ENCODE measurements around the gene MTG2. TPM values are rescaled to one million over a fixed set of nuclear protein-coding genes. Genes with fewer than 3 reads are reported as not detected.
A peak's percentile ranks its signal among the peaks of the same experiment; 100 is the strongest.

Gene MTG2
- polyA plus RNA-seq, 3 donors = 30.2 to 43.5 (median 34.2) TPM

DNA sequence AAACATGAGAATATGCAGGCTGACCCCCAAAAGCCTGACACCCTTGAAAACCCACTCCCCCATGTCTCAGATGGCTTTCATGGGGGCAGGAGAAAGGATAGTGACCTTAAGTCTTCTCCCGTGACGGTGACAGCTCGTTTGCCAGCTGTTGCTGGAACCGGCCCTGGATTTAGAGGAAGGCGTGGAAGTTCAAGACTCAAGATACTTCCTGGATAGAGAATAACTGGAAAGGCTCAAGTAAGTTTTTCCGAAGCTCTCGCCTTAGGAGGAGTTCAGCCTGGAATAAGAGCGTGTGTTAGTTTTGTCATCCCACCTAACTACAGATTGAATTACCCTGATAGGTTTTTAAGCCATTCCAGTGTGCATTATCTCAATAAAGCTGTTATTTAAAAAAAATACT is 11.6 kb upstream of the MTG2 start:
- DNase-seq (ENCODE audit: extremely low read depth in 1 of 11, low read depth in 9 of 11, low spot score in 4 of 11) = no peak

DNA sequence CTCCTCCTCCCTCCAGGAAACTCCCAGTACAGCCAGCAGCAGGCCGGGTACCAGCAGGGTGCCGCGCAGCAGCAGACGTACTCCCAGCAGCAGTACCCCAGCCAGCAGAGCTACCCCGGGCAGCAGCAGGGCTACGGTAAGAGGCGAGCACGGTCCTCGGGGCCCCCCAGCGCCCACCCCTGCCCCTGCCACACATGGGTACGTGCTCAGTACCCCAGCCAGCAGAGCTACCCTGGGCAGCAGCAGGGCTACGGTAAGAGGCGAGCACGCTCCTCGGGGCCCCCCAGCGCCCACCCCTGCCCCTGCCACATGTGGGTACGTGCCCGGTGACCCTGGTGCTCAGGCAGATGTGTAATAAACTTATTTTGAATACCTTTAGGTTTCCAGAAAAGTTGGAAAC is 10.2 kb upstream of the MTG2 start:
- DNase-seq (ENCODE audit: extremely low read depth in 1 of 11, low read depth in 9 of 11, low spot score in 4 of 11) = no peak

DNA sequence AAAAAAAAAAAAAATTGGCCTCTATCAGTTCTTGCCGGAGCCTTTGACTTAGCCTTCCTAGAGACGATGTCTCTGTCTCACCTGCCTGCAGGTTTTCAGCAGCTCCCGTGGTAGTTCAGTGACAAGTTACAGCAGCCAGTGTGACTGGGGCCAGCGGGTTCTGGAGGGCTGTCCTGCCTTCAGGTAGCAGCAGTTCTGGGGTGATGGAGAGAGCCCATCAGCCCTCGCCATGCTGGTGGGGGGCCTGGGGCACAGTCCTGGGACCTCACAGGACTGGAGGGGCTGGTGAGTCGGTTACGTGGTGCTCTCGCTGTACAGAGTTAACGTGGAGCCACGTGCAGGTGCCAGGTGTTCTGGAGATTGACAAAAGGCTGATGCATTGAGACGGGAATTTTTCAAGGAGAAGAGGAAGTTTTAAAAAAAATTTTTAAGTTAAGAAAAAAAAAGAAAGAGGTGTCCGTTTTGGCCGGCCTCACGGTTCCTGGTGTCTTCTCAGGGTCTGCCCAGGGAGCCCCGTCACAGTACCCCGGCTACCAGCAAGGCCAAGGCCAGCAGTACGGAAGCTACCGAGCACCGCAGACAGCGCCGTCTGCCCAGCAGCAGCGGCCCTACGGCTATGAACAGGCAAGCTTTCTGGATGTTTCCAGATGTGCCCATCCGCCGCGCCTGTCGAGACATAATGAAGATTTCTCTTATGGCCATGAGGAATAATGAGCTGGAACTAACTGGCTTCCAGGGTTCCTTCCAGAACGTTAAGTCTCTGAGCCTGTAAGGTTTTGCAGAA is 8.6 kb upstream of the MTG2 start:
- no peak for DNase-seq (ENCODE audit: extremely low read depth in 1 of 11, low read depth in 9 of 11, low spot score in 4 of 11)

DNA sequence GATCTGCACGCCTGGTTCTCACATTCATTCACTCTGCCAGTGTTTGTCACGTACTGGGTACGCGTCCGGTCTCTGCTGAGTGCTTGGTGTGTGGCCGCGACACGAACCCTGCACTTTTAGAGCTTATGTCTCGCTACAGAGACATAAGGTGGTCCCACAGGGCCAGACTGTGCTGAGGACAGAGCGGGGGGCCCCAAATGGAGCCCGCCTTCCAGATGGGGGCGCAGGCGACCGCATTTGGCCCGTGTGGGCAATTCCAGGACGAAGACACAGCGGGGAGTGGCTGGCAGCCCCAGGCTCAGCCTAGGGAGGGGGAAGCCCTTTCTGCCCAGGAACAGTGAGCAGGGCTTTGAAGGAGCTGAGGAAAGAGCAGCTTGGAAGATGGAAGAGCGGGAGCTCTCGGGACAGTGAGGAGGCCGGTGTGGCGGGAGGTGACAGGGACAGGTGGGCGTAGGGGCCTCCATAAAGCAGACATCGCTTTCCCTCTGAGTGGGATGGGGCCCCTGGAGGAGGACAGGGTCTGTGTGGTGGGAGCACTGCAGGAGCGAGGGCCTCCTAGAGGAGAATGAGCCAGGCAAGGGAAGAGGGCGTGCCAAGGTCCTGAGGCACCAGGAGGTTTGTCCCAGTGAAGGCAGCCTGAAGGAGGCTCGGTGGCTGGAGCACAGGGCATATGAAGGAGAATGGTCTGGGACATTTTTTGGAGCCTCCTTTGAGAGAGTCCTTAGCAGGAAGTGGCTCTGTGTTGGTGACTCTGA is 7.8 kb upstream of the MTG2 start:
- DNase-seq (ENCODE audit: extremely low read depth in 1 of 11, low read depth in 9 of 11, low spot score in 4 of 11) = no peak

DNA sequence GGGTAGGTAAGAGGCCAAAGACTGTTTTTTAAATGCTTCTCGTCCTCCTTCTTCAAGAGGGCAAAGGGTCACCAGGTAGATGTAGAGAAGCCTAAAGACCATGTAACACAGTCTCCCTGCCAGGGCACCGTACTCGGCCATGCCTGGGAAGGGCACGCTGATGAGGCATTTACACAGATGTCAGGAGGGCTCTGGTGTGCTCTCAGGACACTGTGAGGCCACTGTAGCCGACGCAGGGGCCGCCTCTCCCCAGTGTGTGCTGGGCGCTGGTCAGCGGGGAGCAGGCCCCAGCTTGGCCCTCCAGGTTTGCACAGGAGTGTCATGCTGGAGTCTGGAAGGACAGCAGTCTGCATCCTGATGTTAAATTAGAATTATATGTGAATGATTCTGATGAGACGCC is 7.1 kb upstream of the MTG2 start:
- no peak for DNase-seq (ENCODE audit: extremely low read depth in 1 of 11, low read depth in 9 of 11, low spot score in 4 of 11)

DNA sequence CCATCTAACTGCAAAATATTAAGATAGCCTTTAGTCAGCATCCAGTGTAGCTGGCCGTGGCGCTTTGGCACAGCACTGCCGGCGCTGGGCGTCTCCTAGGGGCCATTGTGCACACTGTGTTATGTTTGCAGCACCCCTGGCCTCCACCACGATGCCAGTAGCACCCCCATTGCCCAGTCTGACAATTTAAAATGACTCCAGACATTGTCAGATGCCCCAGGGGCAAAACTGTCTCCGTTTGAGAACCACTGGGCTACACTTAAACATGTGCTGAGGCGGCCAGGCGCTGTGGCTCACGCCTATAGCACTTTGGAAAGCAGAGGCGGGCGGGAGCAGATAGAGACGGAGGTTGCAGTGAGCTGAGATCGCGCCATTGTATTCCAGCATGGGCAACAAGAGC is 6.0 kb upstream of the MTG2 start:
- DNase-seq (ENCODE audit: extremely low read depth in 1 of 11, low read depth in 9 of 11, low spot score in 4 of 11) = no peak

DNA sequence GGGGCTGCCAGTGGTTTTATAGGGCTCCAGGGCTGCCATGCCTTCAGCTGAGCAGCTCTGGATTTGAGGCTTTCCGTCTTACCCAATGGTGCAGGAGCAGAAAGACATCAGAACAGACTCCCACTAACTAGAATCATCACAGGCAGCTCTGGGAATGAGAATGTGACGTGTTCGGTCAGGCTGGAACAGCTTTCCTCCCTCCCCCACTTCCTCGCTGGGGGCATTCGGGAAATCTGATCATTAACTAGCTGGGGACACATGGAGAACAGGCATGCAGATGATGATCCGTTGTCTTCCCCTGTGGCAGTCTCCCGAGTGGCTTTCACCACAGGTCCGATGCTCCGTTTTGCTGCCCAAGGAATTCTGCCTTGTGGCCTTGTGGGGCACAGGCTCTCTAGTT is 5.5 kb upstream of the MTG2 start:
- peak in 1 of 11 donors; percentile 37 for DNase-seq (ENCODE audit: extremely low read depth in 1 of 11, low read depth in 9 of 11, low spot score in 4 of 11)

DNA sequence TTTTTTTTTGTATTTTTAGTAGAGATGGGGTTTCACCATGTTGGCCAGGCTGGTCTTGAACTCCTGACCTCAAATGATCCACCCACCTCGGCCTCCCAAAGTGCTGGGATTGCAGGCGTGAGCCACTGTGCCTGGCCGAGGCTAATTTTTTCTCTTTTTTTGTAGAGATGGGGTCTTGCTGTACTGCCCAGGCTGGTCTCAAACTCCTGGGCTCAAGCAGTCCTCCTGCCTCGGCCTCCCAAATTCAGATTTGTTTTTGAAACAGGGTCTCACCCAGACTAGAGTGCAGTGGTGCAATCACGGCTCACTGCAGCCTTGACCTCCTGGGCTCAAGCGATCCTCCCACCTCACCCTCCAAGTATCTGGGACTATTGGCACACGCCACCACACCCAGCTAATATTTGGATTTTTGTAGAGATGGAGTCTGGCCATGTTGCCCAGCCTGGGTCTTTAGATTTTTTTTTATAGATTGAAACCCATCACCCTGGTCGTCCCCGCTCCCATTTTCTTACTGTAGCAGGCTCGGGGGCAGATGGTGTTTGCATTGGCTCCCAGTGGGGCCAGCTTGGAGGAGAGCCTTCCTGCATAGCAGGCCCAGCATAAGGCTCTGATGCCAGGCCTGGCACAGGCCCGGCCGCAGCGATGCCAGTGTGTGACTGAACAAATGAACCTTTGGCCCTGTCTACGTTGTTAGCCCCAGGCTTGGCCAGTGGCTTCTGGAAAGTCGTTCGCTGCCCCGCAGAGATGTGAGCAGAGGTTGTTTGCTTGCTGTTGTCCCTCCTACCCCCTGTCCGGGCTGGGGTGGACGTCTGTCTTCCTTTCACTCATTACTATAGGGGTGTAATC is 4.3 kb upstream of the MTG2 start:
- DNase-seq (ENCODE audit: extremely low read depth in 1 of 11, low read depth in 9 of 11, low spot score in 4 of 11) = no peak

DNA sequence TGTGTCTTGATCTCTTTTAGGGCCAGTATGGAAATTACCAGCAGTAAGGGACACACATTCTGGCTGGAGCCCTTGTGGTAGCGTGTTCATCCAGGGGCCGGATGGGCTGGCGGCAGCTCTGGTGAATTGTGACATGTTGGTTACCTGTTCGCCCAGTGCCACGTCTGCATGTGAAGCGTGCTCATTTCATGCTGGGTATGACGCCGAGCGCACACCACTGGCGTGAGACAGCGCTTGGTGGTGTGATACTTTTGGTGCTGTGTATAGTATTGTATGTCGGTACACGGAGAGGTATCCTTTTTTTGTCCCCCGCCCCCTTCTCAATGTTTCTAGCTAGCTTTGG is 3.7 kb upstream of the MTG2 start:
- DNase-seq (ENCODE audit: extremely low read depth in 1 of 11, low read depth in 9 of 11, low spot score in 4 of 11) = no peak

DNA sequence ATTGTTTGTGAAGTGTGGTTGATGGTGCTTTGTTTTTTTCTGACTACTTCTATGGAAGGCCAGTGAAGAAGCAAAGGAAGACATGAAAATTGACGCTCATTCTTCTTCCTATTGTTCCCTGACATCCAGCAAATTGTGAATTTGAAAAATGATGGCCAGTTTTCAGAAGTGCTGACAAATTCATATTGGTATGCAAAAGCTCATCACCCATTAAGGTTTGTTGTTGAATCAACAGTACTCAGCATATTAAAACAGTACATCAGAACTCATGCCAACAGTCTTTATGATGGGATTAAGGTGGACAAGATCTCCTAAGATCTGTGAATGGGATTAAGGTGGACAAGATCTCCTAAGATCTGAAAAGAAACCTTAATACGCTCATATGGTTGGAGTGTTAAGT is 1.0 kb upstream of the MTG2 start:
- DNase-seq (ENCODE audit: extremely low read depth in 1 of 11, low read depth in 9 of 11, low spot score in 4 of 11) = no peak

DNA sequence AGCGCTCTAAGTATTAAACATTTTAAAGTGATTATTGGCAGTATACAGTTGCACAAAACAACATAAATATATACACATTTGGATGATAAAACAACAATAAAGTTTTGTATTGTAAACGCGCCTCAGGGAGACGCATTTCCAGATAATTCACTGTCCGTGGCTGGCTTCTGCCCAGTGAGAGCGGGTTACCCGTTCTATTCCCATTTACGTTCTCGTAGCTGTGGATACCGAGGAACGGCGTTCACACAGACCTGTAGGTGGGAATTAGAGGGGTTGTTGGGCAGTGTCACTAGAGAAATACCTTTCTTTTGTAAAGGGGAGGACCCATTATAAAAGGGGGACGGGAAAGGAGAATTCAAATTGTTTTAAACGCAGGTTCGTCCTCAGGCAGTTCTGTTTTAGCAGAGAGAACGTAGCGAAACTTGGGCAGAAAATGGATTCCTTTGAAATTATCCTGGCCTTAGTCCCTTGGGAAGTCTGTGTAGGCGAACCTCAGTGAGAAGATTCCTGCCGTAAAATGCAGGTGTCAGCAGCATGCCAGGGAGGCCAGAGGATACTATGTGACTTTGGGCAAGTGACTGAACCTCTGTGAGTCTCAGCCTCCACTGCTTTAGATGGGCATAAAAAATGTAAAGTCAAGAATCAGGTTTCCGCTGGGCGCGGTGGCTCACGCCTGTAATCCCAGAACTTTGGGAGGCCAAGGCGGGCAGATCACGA is 756 bp downstream of the MTG2 start:
- DNase-seq (ENCODE audit: extremely low read depth in 1 of 11, low read depth in 9 of 11, low spot score in 4 of 11) = no peak

DNA sequence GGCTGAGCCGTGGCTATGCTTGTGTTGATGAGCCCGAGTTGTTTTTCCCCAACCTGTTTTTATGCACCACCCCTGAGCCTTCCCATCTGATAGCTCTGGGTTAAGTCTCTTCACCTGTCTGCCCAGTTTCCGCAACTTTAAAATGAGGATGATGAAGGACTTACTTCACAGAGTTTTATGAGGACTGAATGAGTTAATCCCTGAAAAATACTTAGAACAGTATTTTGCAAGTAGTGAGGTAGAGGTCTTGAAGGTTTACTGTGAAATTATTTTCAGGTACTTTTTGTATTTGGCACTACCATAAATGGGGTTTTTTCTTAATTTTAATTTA is 3.2 kb downstream of the MTG2 start:
- DNase-seq (ENCODE audit: extremely low read depth in 1 of 11, low read depth in 9 of 11, low spot score in 4 of 11) = no peak

DNA sequence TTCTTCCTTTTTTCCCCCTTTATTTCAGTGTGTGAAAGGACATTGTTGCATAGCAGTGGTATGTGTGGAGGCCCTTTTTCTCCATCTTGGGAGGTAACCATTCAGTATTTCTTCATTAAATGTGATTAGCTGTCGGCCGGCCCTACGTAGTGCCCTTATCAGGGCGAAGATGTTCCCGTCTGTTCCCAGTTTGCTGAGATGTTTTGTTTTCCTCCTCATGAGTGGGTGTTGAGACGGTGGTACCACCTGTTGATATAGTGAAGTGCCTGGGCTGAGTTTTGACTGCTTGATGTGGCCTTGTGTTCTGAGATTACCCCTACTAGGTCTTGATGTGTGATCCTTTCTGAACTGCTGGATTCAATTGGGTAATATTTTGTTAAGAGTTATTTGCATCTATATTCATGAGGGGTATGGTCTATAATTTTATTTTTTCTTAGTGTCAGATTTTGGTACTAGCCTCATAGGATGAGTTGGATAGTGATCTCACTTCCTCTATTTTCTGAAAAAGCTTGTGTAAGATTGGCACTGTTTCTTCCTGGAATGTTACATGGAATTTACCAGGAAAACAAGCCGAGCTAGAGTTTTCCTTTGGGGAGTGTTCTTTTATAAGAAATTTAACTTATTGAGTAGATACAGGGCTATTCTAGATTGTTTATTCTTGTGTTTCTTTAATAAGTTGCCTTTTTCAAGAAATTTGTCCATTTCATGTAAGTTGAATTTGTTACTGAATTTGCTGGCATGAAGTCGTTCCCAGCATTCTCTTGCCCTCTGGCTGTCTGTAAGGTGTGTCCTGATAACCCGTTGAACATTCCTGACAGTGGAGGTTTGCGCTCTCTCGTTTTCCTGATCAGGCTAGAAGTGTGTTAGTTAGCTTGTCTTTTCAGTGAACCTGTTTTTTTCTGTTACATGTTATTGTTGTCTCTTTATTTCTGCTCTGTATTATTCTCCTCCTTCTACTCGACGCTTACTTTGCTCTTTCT is 4.3 kb downstream of the MTG2 start:
- no peak for DNase-seq (ENCODE audit: extremely low read depth in 1 of 11, low read depth in 9 of 11, low spot score in 4 of 11)

DNA sequence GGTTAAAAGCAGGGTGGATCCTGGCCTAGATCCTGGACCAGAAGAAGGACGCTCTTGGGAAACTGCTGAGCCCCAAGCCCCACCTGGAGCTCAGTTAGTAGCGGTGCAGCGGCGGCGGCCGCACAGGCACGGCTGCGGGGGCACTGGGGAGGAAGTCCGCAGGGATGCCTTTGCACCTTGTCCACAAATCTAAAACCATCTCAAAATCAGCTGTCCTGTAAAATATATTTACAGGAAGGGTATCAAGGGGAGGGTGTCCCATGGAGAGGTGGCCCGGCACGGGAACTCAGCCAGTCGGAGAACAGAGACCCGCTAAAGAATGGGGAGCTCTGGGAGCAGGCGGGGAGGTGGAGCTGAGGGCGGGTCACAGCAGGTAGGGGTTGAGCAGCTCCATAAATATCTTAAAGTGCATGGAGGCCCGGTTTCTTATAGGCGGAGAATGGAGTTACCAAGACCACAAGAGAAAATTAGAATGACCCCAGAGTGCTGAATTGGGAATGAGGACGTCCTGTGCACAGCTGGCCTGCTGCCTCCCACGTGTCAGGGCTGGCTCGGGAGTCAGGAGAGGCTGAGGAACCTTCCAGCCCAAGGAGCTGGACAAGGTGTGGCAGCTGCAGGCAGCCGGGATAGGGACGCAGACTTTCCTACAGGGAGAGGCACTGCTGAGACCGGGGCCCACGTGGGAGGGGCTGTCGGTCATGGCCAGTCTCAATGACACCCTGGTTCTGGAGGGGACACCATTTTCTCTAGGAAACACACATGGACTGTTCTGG is 8.0 kb downstream of the MTG2 start:
- DNase-seq (ENCODE audit: extremely low read depth in 1 of 11, low read depth in 9 of 11, low spot score in 4 of 11) = no peak

DNA sequence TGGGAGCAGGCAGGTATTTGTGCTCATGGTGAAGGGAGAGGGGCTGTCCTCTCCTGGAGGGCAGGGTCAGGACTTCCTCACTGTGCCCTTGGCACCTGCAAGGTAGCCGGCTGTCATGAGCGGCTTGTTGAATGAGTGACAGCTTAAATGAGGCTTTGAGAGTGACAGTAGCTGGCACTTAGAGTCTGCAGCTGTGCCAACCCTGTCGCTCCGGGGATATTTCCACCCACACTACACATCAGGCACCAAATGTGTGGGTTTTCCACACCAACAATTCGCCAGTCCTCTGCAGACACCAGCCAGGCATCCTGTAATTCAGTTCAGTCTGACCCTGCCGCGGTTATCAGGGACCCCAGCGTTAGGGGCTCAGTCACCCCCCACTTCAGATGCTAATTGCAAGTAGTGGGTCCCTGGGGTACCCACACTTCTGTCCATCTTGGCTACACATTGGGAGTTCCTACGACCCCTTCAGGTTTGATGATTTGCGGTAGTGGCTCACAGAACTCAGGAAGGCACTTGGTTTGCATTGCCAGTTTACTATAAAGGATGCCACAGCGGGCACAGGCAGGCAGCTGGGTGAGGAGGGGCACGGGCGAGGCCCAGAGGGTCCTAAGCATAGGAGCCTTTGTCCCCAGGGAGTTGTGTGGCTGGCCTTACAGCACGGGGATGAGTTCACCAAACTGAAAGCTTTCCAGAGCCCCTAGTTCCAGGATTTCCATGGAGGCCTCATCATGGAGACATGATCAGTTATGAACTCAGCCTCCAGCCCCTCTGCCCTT is 9.1 kb downstream of the MTG2 start:
- no peak for DNase-seq (ENCODE audit: extremely low read depth in 1 of 11, low read depth in 9 of 11, low spot score in 4 of 11)

DNA sequence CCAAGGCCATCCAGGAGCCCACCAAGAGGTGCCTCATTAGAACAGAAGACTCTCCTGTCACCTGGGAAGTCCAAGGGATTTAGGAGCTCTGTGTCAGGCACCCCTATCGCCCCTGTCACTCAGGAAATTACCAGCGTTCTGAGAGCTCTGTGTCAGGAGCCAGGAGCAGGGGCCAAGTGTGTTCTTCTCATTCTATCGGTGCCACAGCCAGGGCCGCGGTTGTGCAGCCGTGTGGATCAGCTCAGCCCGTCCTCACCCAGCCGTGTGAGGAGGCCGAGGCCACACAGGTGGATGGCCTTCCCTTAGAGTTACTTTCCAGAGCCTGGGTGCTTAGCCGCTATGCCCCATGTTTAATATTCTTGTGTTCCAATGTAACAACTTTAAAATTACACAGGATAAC is 9.8 kb downstream of the MTG2 start:
- no peak for DNase-seq (ENCODE audit: extremely low read depth in 1 of 11, low read depth in 9 of 11, low spot score in 4 of 11)
